ENCODE data around the gene ZBTB39.

- TF ChIP-seq CTCF (conservative IDR thresholded peaks at IDR 0.05; ENCODE audit: low read length) (no peak), EZH2phosphoT487 (IDR thresholded peaks at IDR 0.05; ENCODE audit: borderline replicate concordance) (no peak)
Measured at GRCh38 chr12:56995201-56995929, 11.0 kb downstream of the ZBTB39 start.
